WTC11 (cell line): ENCODE measurements around the gene CAPN12.

Source experiments
- TF ChIP-seq, protein P1 (sequence below): fragments of 200-600 bp; IDR thresholded peaks from 2 replicates; pipeline ENCODE4 v1.8.0; 2022; ENCODE audit warnings: antibody characterized with exemption
- TF ChIP-seq, protein P2 (sequence below): sonication (generic); formaldehyde crosslinking; IDR thresholded peaks from 2 replicates; pipeline ENCODE4 v1.8.1; 2022; ENCODE audit warnings: low read depth, mild to moderate bottlenecking, moderate library complexity, missing genetic modification reagents, borderline replicate concordance

DNA sequence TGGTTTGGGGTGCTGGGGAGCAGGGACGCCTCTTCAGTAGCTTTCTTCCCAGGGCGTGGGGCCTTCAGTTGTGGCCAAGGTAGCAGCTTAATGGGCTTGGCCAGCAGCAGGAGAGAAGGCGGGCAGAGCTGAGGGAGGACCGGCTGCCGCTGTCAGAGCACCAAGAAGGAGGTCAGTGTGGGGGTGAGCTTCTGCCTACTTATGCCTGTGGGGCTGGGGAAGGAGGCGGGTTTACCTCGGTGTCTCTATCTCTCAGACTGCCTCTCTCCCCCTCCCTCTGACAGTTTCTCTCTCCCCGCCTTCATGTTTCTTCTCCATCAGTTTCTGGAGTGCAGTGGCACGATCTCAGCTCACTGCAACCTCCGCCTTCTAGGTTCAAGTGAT, at the start of gene CAPN12:
- TF ChIP-seq, protein P1, sequence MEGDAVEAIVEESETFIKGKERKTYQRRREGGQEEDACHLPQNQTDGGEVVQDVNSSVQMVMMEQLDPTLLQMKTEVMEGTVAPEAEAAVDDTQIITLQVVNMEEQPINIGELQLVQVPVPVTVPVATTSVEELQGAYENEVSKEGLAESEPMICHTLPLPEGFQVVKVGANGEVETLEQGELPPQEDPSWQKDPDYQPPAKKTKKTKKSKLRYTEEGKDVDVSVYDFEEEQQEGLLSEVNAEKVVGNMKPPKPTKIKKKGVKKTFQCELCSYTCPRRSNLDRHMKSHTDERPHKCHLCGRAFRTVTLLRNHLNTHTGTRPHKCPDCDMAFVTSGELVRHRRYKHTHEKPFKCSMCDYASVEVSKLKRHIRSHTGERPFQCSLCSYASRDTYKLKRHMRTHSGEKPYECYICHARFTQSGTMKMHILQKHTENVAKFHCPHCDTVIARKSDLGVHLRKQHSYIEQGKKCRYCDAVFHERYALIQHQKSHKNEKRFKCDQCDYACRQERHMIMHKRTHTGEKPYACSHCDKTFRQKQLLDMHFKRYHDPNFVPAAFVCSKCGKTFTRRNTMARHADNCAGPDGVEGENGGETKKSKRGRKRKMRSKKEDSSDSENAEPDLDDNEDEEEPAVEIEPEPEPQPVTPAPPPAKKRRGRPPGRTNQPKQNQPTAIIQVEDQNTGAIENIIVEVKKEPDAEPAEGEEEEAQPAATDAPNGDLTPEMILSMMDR: no peak
- TF ChIP-seq, protein P2, sequence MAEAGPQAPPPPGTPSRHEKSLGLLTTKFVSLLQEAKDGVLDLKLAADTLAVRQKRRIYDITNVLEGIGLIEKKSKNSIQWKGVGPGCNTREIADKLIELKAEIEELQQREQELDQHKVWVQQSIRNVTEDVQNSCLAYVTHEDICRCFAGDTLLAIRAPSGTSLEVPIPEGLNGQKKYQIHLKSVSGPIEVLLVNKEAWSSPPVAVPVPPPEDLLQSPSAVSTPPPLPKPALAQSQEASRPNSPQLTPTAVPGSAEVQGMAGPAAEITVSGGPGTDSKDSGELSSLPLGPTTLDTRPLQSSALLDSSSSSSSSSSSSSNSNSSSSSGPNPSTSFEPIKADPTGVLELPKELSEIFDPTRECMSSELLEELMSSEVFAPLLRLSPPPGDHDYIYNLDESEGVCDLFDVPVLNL: no peak
